Astrocyte of the cerebellum (primary cell): ENCODE data around the gene YEATS2.

Experiments used
- DNase-seq: peaks from one replicate; pipeline ENCODE4 v3.0.0-alpha.2; 2011; ENCODE audit warnings: low read depth
- H3K4me3 ChIP-seq: 2 replicates; pipeline ENCODE4 v1.5.1; 2011; ENCODE audit warnings: mild to moderate bottlenecking, low read depth, low read length, moderate library complexity
- CTCF ChIP-seq: IDR thresholded peaks from 2 replicates; pipeline ENCODE4 v1.5.1; 2012; ENCODE audit warnings: low read length, low read depth, moderate library complexity, mild to moderate bottlenecking; ENCODE audit errors: missing control alignments
- in situ Hi-C: cut with HindIII; loops from 2 replicates; pipeline ENCODE4 v1.10.0; 2017; ENCODE audit warnings: low sequenced_read_pairs

Gene YEATS2

DNA sequence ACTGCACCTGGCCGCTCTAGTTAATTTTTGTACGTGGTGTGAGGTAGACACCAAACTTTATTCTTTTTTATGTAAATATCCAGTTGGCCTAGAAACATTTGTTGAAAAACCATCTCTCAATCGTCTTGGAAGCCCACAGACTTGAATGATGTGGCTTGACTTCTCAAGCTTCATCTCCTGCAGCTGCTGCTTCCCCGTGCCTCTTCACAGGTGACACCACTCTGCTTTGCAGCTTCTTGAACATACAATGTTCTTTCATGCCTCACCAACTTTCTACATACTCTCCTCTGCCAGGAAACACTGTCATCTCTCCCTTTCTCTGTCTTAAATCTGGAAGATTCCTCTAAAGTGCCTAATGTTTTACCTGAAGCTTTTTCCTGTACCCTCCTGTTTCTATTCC lies 92.2 kb downstream of the YEATS2 start:
- no peak overlapping the region for H3K4me3 ChIP-seq
- TF ChIP-seq CTCF: no peak
- in situ Hi-C loops: no loop called here
- DNase-seq: no peak

DNA sequence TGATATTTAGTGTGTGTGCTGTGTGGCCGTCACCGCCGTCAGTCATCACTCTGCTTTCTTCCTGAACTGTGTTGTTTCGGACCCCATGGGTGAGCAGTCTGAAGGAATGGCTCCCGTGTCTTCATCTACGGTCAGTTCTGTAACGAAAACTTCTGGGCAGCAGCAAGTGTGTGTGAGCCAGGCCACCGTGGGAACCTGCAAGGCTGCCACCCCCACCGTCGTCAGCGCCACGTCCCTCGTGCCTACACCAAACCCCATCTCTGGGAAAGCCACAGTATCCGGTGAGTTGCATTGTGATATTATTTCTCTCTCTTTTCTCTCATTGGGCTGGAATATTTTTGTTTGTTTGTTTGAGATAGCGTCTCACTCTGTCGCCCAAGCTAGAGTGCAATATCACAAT lies 93.1 kb downstream of the YEATS2 start:
- H3K4me3 ChIP-seq: no peak overlapping the region
- DNase-seq: no peak
- TF ChIP-seq CTCF: no peak
- in situ Hi-C loops: no loop called here

GRCh38 chr3:183792976-183793375 lies 95.4 kb downstream of the YEATS2 start:
- TF ChIP-seq CTCF: no peak
- no peak for DNase-seq
- in situ Hi-C loops: no loop called here
- H3K4me3 ChIP-seq: no peak overlapping the region

DNA sequence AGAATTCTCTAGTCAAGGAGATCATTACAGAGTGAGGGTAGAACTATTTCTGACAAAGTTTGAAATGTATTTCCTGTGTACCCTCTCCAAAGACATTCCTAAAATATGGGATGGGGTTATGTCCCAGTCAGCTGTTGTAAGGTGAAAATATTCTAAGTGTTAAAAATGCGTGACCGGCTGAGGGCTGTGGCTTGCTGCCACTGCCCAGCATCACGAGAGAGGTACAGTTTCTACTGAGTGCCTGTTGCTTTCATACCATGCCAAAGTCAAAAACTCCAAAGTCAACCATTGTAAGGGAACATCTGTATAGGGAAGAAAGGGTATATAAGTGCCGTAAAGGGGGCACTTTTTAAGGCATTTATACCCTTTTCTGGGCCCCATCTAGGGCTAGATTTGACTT lies 96.9 kb downstream of the YEATS2 start:
- no peak overlapping the region for H3K4me3 ChIP-seq
- TF ChIP-seq CTCF: no peak
- in situ Hi-C loops: no loop called here
- no peak for DNase-seq

GRCh38 chr3:183796372-183796771 lies 98.8 kb downstream of the YEATS2 start:
- H3K4me3 ChIP-seq: no peak overlapping the region
- in situ Hi-C loops: no loop called here
- TF ChIP-seq CTCF: no peak
- no peak for DNase-seq

- no peak for DNase-seq
- H3K4me3 ChIP-seq: no peak overlapping the region
- in situ Hi-C loops: no loop called here
- TF ChIP-seq CTCF: no peak
These were observed 100.4 kb downstream of the YEATS2 start for GRCh38 chr3:183797996-183798395.

DNA sequence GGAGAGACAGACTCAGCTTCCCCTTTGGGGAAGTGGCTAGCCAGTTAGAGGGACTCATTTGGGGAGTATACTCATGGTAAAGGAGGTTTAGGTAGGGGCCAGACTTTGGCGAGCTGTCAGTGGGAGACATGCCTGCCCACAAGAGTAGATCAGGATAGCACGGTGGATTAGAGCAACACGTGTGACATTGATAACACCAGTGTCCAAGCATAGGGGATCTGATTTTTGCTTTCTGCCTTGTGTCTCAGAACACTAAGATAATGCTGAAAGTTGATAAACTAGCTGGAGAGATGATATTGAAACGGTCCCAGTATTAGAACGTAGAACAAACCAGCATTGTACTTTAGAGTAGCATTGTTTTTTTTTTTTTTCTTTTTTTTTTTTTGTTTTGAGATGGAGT lies 101.9 kb downstream of the YEATS2 start:
- no peak for TF ChIP-seq CTCF
- in situ Hi-C loops: no loop called here

More for the DNA sequence above, 101.9 kb downstream of the YEATS2 start:
- DNase-seq: no peak
- no peak overlapping the region for H3K4me3 ChIP-seq
